GM23338 (cell line): ENCODE results near the gene FKBP5.

Source experiments
- CTCF ChIP-seq, 2 experiments: fragments of 200-600 bp in 1 of 2; sonication (generic) in 1 of 2; conservative IDR thresholded peaks; 2 replicates each; pipeline versions ENCODE4 v1.5.1 to v1.6.1; 2016 to 2017; ENCODE audit warnings: antibody characterized with exemption in 2 of 2, low read depth in 2 of 2, mild to moderate bottlenecking in 2 of 2, moderate library complexity in 1 of 2
- EZH2 ChIP-seq: fragments of 200-600 bp; sonication (generic); IDR thresholded peaks from one replicate; pipeline ENCODE4 v1.8.0; 2017; ENCODE audit warnings: antibody characterized with exemption, mild to moderate bottlenecking, low read depth; ENCODE audit not compliant: unreplicated experiment

- no peak for TF ChIP-seq CTCF (conservative IDR thresholded peaks at IDR 0.05; ENCODE audit: low read depth in 2 of 2)
- no peak for TF ChIP-seq EZH2
Observed at GRCh38 chr6:35651244-35651643, 37.5 kb downstream of the FKBP5 start.
